Measurements from ENCODE around the gene RPL14.

The RPL14 gene

GRCh38 chr3:40463579-40463978 is 6.4 kb downstream of the RPL14 start:
- no peak for DNase-seq

- no peak for DNase-seq
Observed at GRCh38 chr3:40464339-40465110, 7.4 kb downstream of the RPL14 start.

- DNase-seq, result no peak
Observed at GRCh38 chr3:40465111-40465407, 7.9 kb downstream of the RPL14 start.

GRCh38 chr3:40465456-40465855 is 8.3 kb downstream of the RPL14 start:
- DNase-seq, result no peak

GRCh38 chr3:40468018-40468417 is 10.9 kb downstream of the RPL14 start:
- DNase-seq, result no peak

- DNase-seq, result no peak
Observed at GRCh38 chr3:40470701-40471100, 13.6 kb downstream of the RPL14 start.

GRCh38 chr3:40476478-40477470 is 19.6 kb downstream of the RPL14 start, which contains the start of gene ZNF619:
ZNF619 (plus strand) TSS chr3:40477122; CDS start chr3:40477980, 858 bp downstream.
- peak; percentile 37 for DNase-seq

- DNase-seq, result no peak
Observed at GRCh38 chr3:40477666-40478065, 20.5 kb downstream of the RPL14 start.

GRCh38 chr3:40487172-40487571 is 30.0 kb downstream of the RPL14 start:
- DNase-seq, result no peak

GRCh38 chr3:40490916-40491315 is 33.8 kb downstream of the RPL14 start:
- no peak for DNase-seq

GRCh38 chr3:40494698-40495097 is 37.6 kb downstream of the RPL14 start:
- DNase-seq, result no peak

GRCh38 chr3:40497288-40497687 is 40.1 kb downstream of the RPL14 start:
- no peak for DNase-seq

- no peak for DNase-seq
Observed at GRCh38 chr3:40499952-40500351, 42.8 kb downstream of the RPL14 start.

GRCh38 chr3:40502034-40502433 is 44.9 kb downstream of the RPL14 start:
- DNase-seq, result no peak

GRCh38 chr3:40504636-40505430 is 47.7 kb downstream of the RPL14 start:
- DNase-seq, result no peak

GRCh38 chr3:40505599-40506462 is 48.7 kb downstream of the RPL14 start, which contains the start of gene ZNF620:
ZNF620 (plus strand) TSS chr3:40506039; CDS start chr3:40506353, 314 bp downstream.
- DNase-seq, result peak; percentile 34

GRCh38 chr3:40511031-40511718 is 54.0 kb downstream of the RPL14 start:
- DNase-seq, result no peak

GRCh38 chr3:40516201-40516600 is 59.1 kb downstream of the RPL14 start:
- no peak for DNase-seq

GRCh38 chr3:40518067-40518466 is 60.9 kb downstream of the RPL14 start:
- DNase-seq, result no peak

Data from stimulated activated naive CD4-positive, alpha-beta T cell treated with Interleukin-2 at 50 U/mL for 16 hours (primary cell).